Measurements from ENCODE around the gene CSTF1.

The CSTF1 gene

DNA sequence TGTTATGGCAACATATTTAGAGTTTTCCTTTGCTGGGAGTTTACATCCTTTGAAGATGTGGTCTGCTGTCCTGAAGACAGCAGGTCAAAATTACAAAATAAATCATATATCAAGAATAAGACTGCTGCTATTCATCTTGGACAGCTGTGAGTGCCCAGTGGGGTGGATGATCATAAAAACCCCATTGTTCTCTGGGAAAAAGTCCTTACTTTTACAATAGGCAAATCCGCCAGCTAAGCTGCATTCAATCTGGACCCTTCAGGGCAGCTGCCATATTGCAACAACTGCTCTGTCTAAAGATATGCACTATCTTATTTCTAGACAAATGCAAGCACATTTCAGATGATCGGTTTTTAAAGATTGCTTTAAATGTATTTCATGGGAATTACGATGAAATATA lies 39.0 kb downstream of the CSTF1 start:
- Histone ChIP-seq H3K27ac (ENCODE audit: poor library complexity, severe bottlenecking) (no peak overlapping the region), H3K27me3 (ENCODE audit: insufficient read depth, poor library complexity, severe bottlenecking) (no peaks in the 10 kb centered on the region), H3K4me3 (ENCODE audit: severe bottlenecking) (no peak overlapping the region), H3K4me1 (ENCODE audit: insufficient read depth, poor library complexity, severe bottlenecking) (no peaks in the 10 kb centered on the region), H3K9me3 (ENCODE audit: severe bottlenecking) (no peaks in the 10 kb centered on the region), H3K36me3 (ENCODE audit: low read depth) (no peaks in the 10 kb centered on the region)
- no peak for TF ChIP-seq CTCF (IDR thresholded peaks at IDR 0.05; ENCODE audit: poor library complexity, severe bottlenecking)
- ATAC-seq (ENCODE audit: low read depth): no peak
- peak; percentile 7 for DNase-seq (ENCODE audit: low spot score)

DNA sequence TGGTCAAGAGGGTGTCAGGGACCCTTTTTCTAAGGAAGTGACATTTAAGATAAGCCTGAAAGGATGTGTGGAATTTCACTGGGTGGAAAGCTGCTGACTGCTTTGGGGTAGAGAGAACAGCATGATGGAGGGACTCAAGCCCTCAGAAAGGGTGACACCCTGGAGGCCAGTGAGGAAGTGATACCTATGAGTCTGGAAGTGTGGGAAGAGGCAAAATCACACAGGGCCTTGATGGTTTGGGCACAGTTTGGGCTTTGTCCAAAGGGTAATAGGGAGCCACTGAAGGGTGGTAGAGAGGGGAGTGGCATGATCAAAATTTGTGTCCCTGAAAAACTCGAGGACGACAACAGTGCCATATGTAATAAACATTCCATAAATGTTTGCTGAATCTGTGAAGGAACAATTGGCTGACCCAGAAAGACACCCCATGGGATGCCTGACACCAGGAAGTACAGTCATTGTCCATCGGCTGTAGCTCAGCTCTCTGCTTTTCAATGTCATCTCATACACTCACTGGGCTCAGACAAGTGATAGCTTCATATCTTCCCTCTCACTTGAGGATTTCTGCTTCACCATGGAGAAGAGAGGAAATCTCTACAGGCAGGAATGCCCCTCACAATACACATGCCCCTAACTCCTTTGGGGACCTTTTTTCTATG lies 40.9 kb downstream of the CSTF1 start:
- H3K36me3 ChIP-seq (ENCODE audit: low read depth): no peaks in the 10 kb centered on the region
- no peaks in the 10 kb centered on the region for H3K4me1 ChIP-seq (ENCODE audit: insufficient read depth, poor library complexity, severe bottlenecking)
- TF ChIP-seq CTCF (IDR thresholded peaks at IDR 0.05; ENCODE audit: poor library complexity, severe bottlenecking): no peak
- ATAC-seq (ENCODE audit: low read depth) (no peak), DNase-seq (ENCODE audit: low spot score) (peak; percentile 19)
- H3K9me3 ChIP-seq (ENCODE audit: severe bottlenecking): no peaks in the 10 kb centered on the region
- H3K27ac ChIP-seq (ENCODE audit: poor library complexity, severe bottlenecking): no peak overlapping the region
- H3K4me3 ChIP-seq (ENCODE audit: severe bottlenecking): no peak overlapping the region
- H3K27me3 ChIP-seq (ENCODE audit: insufficient read depth, poor library complexity, severe bottlenecking): no peaks in the 10 kb centered on the region

DNA sequence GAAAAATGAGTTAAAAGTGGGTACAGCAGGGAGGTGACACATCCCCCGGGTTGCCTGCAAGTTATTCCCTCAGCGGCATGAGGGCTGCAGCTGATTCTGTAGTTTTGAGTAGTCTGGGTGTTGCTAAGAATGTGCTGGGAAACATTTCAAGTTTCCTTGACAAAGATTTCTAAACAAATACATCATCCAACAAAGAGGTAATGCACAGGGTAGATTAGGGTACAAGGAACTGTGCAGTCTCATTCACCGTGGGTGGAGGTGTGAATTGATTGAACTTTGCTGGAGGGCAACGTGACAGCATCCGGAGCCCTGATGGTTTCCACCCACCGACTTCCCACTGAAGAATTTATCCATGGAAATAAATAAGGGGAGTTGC lies 41.4 kb downstream of the CSTF1 start:
- TF ChIP-seq CTCF (IDR thresholded peaks at IDR 0.05; ENCODE audit: poor library complexity, severe bottlenecking): no peak
- H3K27me3 ChIP-seq (ENCODE audit: insufficient read depth, poor library complexity, severe bottlenecking): no peaks in the 10 kb centered on the region
- ATAC-seq (ENCODE audit: low read depth) (no peak), DNase-seq (ENCODE audit: low spot score) (no peak)
- no peaks in the 10 kb centered on the region for H3K9me3 ChIP-seq (ENCODE audit: severe bottlenecking)
- H3K36me3 ChIP-seq (ENCODE audit: low read depth): no peaks in the 10 kb centered on the region
- no peak overlapping the region for H3K4me3 ChIP-seq (ENCODE audit: severe bottlenecking)
- no peaks in the 10 kb centered on the region for H3K4me1 ChIP-seq (ENCODE audit: insufficient read depth, poor library complexity, severe bottlenecking)
- H3K27ac ChIP-seq (ENCODE audit: poor library complexity, severe bottlenecking): no peak overlapping the region

GRCh38 chr20:56437196-56437960 lies 44.9 kb downstream of the CSTF1 start:
- H3K27ac ChIP-seq (ENCODE audit: poor library complexity, severe bottlenecking): no peak overlapping the region
- H3K9me3 ChIP-seq (ENCODE audit: severe bottlenecking): no peaks in the 10 kb centered on the region
- no peaks in the 10 kb centered on the region for H3K36me3 ChIP-seq (ENCODE audit: low read depth)
- no peak for TF ChIP-seq CTCF (IDR thresholded peaks at IDR 0.05; ENCODE audit: poor library complexity, severe bottlenecking)
- no peaks in the 10 kb centered on the region for H3K27me3 ChIP-seq (ENCODE audit: insufficient read depth, poor library complexity, severe bottlenecking)
- H3K4me1 ChIP-seq (ENCODE audit: insufficient read depth, poor library complexity, severe bottlenecking): no peaks in the 10 kb centered on the region
- DNase-seq (ENCODE audit: low spot score) (peak; percentile 74), ATAC-seq (ENCODE audit: low read depth) (no peak)
- H3K4me3 ChIP-seq (ENCODE audit: severe bottlenecking): no peak overlapping the region

- Histone ChIP-seq H3K27ac (ENCODE audit: poor library complexity, severe bottlenecking) (no peak overlapping the region), H3K9me3 (ENCODE audit: severe bottlenecking) (no peaks in the 10 kb centered on the region), H3K4me1 (ENCODE audit: insufficient read depth, poor library complexity, severe bottlenecking) (no peaks in the 10 kb centered on the region), H3K27me3 (ENCODE audit: insufficient read depth, poor library complexity, severe bottlenecking) (no peaks in the 10 kb centered on the region), H3K36me3 (ENCODE audit: low read depth) (no peaks in the 10 kb centered on the region), H3K4me3 (ENCODE audit: severe bottlenecking) (no peak overlapping the region)
- DNase-seq (ENCODE audit: low spot score) (no peak), ATAC-seq (ENCODE audit: low read depth) (no peak)
- TF ChIP-seq CTCF (IDR thresholded peaks at IDR 0.05; ENCODE audit: poor library complexity, severe bottlenecking): no peak
These were observed 45.8 kb downstream of the CSTF1 start for GRCh38 chr20:56438284-56438683.

Data from RWPE2 (cell line).